ENCODE results near the gene NFIA.

NFIA gene

DNA sequence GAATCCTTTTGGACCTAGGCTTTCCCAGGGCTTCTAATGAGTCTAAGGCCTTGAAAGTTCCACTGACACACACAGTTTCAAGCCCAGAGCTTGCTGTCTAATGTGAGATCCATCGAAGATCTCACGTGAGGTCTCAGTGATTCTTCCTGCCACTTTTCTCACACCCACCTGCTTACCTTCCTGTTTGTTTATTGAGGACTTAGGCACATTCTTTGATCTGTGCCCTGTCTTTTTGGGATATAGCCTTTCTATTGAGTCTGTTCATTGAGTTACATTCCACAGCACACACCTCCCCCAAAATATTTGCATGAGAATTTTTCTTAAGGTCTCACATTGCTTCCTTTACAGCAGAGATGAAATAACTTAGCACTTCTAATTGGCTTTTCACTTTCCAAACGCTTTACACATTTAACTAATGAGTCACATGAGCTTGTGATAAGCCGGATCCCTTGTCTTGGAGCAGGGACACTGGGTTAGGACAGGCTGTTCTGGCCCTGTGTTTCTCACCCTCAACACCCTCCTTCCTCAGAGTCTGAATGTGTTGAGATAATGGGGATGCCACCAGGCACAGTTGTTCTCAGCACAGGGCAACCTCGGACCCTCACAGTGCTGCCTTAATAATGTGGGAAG lies 354.2 kb downstream of the NFIA start:
- H3K27ac ChIP-seq (replicated peaks; ENCODE audit: low read length) = no peak overlapping the region
- no peak overlapping the region for H2BK12ac ChIP-seq (ENCODE audit: low read length)
- no peaks in the 10 kb centered on the region for H3K27me3 ChIP-seq (ENCODE audit: control insufficient read depth in 3 of 3, insufficient read depth in 3 of 3, low read depth in 1 of 3, low read length in 3 of 3)
- H3K23ac ChIP-seq (ENCODE audit: low read depth, low read length, poor library complexity) = no peak overlapping the region
- WGBS, 2 donors (ENCODE audit: extremely low coverage in 2 of 2, insufficient read length in 2 of 2, insufficient replicate concordance in 1 of 2) = no CpG with 5 or more reads among the region's 5 CpGs
- H2AFZ ChIP-seq (ENCODE audit: low read length) = no peak overlapping the region
- no peak overlapping the region for H2AK5ac ChIP-seq (ENCODE audit: low read depth, low read length)
- H3K9ac ChIP-seq (ENCODE audit: low read depth, low read length, poor library complexity) = no peak overlapping the region
- H4K8ac ChIP-seq (ENCODE audit: low read depth, low read length) = no peak overlapping the region
- H3K4me3 ChIP-seq (ENCODE audit: low read length in 2 of 2) = no peak overlapping the region
- H3K14ac ChIP-seq (ENCODE audit: low read length) = no peak overlapping the region
- H3K36me3 ChIP-seq (replicated peaks in 1 of 2; ENCODE audit: control insufficient read depth in 2 of 2, insufficient read depth in 2 of 2, low read length in 2 of 2) = no peaks in the 10 kb centered on the region
- no peak overlapping the region for H3K4ac ChIP-seq (ENCODE audit: low read length)
- H3K4me1 ChIP-seq (ENCODE audit: control insufficient read depth in 2 of 2, insufficient read depth in 1 of 2, low read depth in 1 of 2, low read length in 2 of 2) = peaks cover 0 to 2% of the 10 kb centered on the region in 2 donors
- H4K91ac ChIP-seq (ENCODE audit: low read depth, low read length, poor library complexity) = no peak overlapping the region
- no peak overlapping the region for H2BK5ac ChIP-seq (ENCODE audit: low read length)
- no peak overlapping the region for H3K18ac ChIP-seq (ENCODE audit: low read length)
- H3K4me2 ChIP-seq (ENCODE audit: insufficient read depth, low read length, poor library complexity, severe bottlenecking) = no peak overlapping the region
- no peak overlapping the region for H2BK120ac ChIP-seq (ENCODE audit: low read depth, low read length)
- H3K9me3 ChIP-seq (replicated peaks in 1 of 2; ENCODE audit: control insufficient read depth in 2 of 2, insufficient read depth in 1 of 2, low read depth in 1 of 2, low read length in 2 of 2) = no peaks in the 10 kb centered on the region
- no peak for DNase-seq (ENCODE audit: low spot score)
- H2BK15ac ChIP-seq (ENCODE audit: low read length) = no peak overlapping the region
- H3K79me1 ChIP-seq (ENCODE audit: low read depth, low read length) = no peaks in the 10 kb centered on the region

GRCh38 chr1:61439234-61439633 lies 356.9 kb downstream of the NFIA start:
- H3K9ac ChIP-seq (ENCODE audit: low read depth, low read length, poor library complexity) = no peak overlapping the region
- H2AFZ ChIP-seq (ENCODE audit: low read length) = no peak overlapping the region
- H3K4me3 ChIP-seq (ENCODE audit: low read length in 2 of 2) = no peak overlapping the region
- no peak overlapping the region for H2BK12ac ChIP-seq (ENCODE audit: low read length)
- H4K91ac ChIP-seq (ENCODE audit: low read depth, low read length, poor library complexity) = no peak overlapping the region
- no peaks in the 10 kb centered on the region for H3K79me1 ChIP-seq (ENCODE audit: low read depth, low read length)
- H2BK120ac ChIP-seq (ENCODE audit: low read depth, low read length) = no peak overlapping the region
- no peak overlapping the region for H2AK5ac ChIP-seq (ENCODE audit: low read depth, low read length)
- peaks cover 3 to 6% of the 10 kb centered on the region in 2 donors for H3K4me1 ChIP-seq (ENCODE audit: control insufficient read depth in 2 of 2, insufficient read depth in 1 of 2, low read depth in 1 of 2, low read length in 2 of 2)
- H3K18ac ChIP-seq (ENCODE audit: low read length) = no peak overlapping the region
- H2BK5ac ChIP-seq (ENCODE audit: low read length) = no peak overlapping the region
- no CpG with 5 or more reads among the region's 8 CpGs for WGBS, 2 donors (ENCODE audit: extremely low coverage in 2 of 2, insufficient read length in 2 of 2, insufficient replicate concordance in 1 of 2)
- no peak overlapping the region for H3K14ac ChIP-seq (ENCODE audit: low read length)
- H3K36me3 ChIP-seq (replicated peaks in 1 of 2; ENCODE audit: control insufficient read depth in 2 of 2, insufficient read depth in 2 of 2, low read length in 2 of 2) = no peaks in the 10 kb centered on the region
- no peak overlapping the region for H3K23ac ChIP-seq (ENCODE audit: low read depth, low read length, poor library complexity)
- H3K27ac ChIP-seq (replicated peaks; ENCODE audit: low read length) = no peak overlapping the region
- H3K4me2 ChIP-seq (ENCODE audit: insufficient read depth, low read length, poor library complexity, severe bottlenecking) = no peak overlapping the region
- no peaks in the 10 kb centered on the region for H3K27me3 ChIP-seq (ENCODE audit: control insufficient read depth in 3 of 3, insufficient read depth in 3 of 3, low read depth in 1 of 3, low read length in 3 of 3)
- H4K8ac ChIP-seq (ENCODE audit: low read depth, low read length) = no peak overlapping the region
- no peak overlapping the region for H2BK15ac ChIP-seq (ENCODE audit: low read length)
- DNase-seq (ENCODE audit: low spot score) = no peak
- no peak overlapping the region for H3K4ac ChIP-seq (ENCODE audit: low read length)
- H3K9me3 ChIP-seq (replicated peaks in 1 of 2; ENCODE audit: control insufficient read depth in 2 of 2, insufficient read depth in 1 of 2, low read depth in 1 of 2, low read length in 2 of 2) = no peaks in the 10 kb centered on the region

- H3K9me3 ChIP-seq (replicated peaks in 1 of 2; ENCODE audit: control insufficient read depth in 2 of 2, insufficient read depth in 1 of 2, low read depth in 1 of 2, low read length in 2 of 2) = no peaks in the 10 kb centered on the region
- no peak overlapping the region for H3K27ac ChIP-seq (replicated peaks; ENCODE audit: low read length)
- H3K18ac ChIP-seq (ENCODE audit: low read length) = no peak overlapping the region
- H3K4me2 ChIP-seq (ENCODE audit: insufficient read depth, low read length, poor library complexity, severe bottlenecking) = no peak overlapping the region
- no peak overlapping the region for H2BK15ac ChIP-seq (ENCODE audit: low read length)
- no peak overlapping the region for H3K4ac ChIP-seq (ENCODE audit: low read length)
- no peak overlapping the region for H3K9ac ChIP-seq (ENCODE audit: low read depth, low read length, poor library complexity)
- H3K4me1 ChIP-seq (ENCODE audit: control insufficient read depth in 2 of 2, insufficient read depth in 1 of 2, low read depth in 1 of 2, low read length in 2 of 2) = peaks cover 3 to 6% of the 10 kb centered on the region in 2 donors
- no CpG with 5 or more reads among the region's 11 CpGs for WGBS, 2 donors (ENCODE audit: extremely low coverage in 2 of 2, insufficient read length in 2 of 2, insufficient replicate concordance in 1 of 2)
- H3K14ac ChIP-seq (ENCODE audit: low read length) = no peak overlapping the region
- no peak overlapping the region for H2BK120ac ChIP-seq (ENCODE audit: low read depth, low read length)
- no peak for DNase-seq (ENCODE audit: low spot score)
- no peak overlapping the region for H4K8ac ChIP-seq (ENCODE audit: low read depth, low read length)
- no peak overlapping the region for H2BK12ac ChIP-seq (ENCODE audit: low read length)
- H3K27me3 ChIP-seq (ENCODE audit: control insufficient read depth in 3 of 3, insufficient read depth in 3 of 3, low read depth in 1 of 3, low read length in 3 of 3) = peaks cover 0 to 8% (median 0%) of the 10 kb centered on the region in 3 experiments
- no peak overlapping the region for H2AFZ ChIP-seq (ENCODE audit: low read length)
- H4K91ac ChIP-seq (ENCODE audit: low read depth, low read length, poor library complexity) = no peak overlapping the region
- H3K23ac ChIP-seq (ENCODE audit: low read depth, low read length, poor library complexity) = no peak overlapping the region
- no peak overlapping the region for H2AK5ac ChIP-seq (ENCODE audit: low read depth, low read length)
- H3K4me3 ChIP-seq (ENCODE audit: low read length in 2 of 2) = no peak overlapping the region
- H2BK5ac ChIP-seq (ENCODE audit: low read length) = no peak overlapping the region
- no peaks in the 10 kb centered on the region for H3K79me1 ChIP-seq (ENCODE audit: low read depth, low read length)
- no peaks in the 10 kb centered on the region for H3K36me3 ChIP-seq (replicated peaks in 1 of 2; ENCODE audit: control insufficient read depth in 2 of 2, insufficient read depth in 2 of 2, low read length in 2 of 2)
Observed at GRCh38 chr1:61441723-61442262, 359.4 kb downstream of the NFIA start.

DNA sequence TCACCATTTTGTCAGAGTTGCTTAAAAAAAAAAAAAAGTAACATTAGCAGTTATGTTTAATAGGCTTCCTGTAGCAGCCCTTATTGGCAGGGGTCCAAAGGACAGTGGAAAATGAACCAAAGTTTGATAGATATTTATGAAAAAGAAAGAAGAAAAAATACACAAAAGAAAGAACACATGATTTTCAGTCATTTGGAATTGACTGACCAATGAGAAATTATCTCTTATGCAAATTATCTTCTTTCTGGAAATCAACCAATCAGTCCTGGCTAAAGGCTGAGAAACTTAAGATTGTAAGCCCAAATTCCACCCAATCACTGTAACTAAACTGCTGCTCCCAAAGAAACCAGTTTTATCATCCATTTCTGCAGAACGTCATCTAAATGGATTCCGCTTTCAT lies 360.2 kb downstream of the NFIA start:
- H3K27ac ChIP-seq (replicated peaks; ENCODE audit: low read length) = no peak overlapping the region
- H3K4me3 ChIP-seq (ENCODE audit: low read length in 2 of 2) = no peak overlapping the region
- no peaks in the 10 kb centered on the region for H3K36me3 ChIP-seq (replicated peaks in 1 of 2; ENCODE audit: control insufficient read depth in 2 of 2, insufficient read depth in 2 of 2, low read length in 2 of 2)
- no peak overlapping the region for H2BK12ac ChIP-seq (ENCODE audit: low read length)
- no peak overlapping the region for H4K91ac ChIP-seq (ENCODE audit: low read depth, low read length, poor library complexity)
- no peak overlapping the region for H3K14ac ChIP-seq (ENCODE audit: low read length)
- no peak overlapping the region for H3K4ac ChIP-seq (ENCODE audit: low read length)
- H3K4me2 ChIP-seq (ENCODE audit: insufficient read depth, low read length, poor library complexity, severe bottlenecking) = no peak overlapping the region
- no peak for DNase-seq (ENCODE audit: low spot score)
- H3K18ac ChIP-seq (ENCODE audit: low read length) = no peak overlapping the region
- H3K27me3 ChIP-seq (ENCODE audit: control insufficient read depth in 3 of 3, insufficient read depth in 3 of 3, low read depth in 1 of 3, low read length in 3 of 3) = peaks cover 0 to 8% (median 0%) of the 10 kb centered on the region in 3 experiments
- H3K4me1 ChIP-seq (ENCODE audit: control insufficient read depth in 2 of 2, insufficient read depth in 1 of 2, low read depth in 1 of 2, low read length in 2 of 2) = peaks cover 3 to 4% of the 10 kb centered on the region in 2 donors
- no CpG with 5 or more reads among the region's 2 CpGs for WGBS, 2 donors (ENCODE audit: extremely low coverage in 2 of 2, insufficient read length in 2 of 2, insufficient replicate concordance in 1 of 2)
- H4K8ac ChIP-seq (ENCODE audit: low read depth, low read length) = no peak overlapping the region
- H2BK15ac ChIP-seq (ENCODE audit: low read length) = no peak overlapping the region
- H3K79me1 ChIP-seq (ENCODE audit: low read depth, low read length) = no peaks in the 10 kb centered on the region
- H2BK120ac ChIP-seq (ENCODE audit: low read depth, low read length) = no peak overlapping the region
- no peak overlapping the region for H3K9ac ChIP-seq (ENCODE audit: low read depth, low read length, poor library complexity)
- H2AK5ac ChIP-seq (ENCODE audit: low read depth, low read length) = no peak overlapping the region
- no peaks in the 10 kb centered on the region for H3K9me3 ChIP-seq (replicated peaks in 1 of 2; ENCODE audit: control insufficient read depth in 2 of 2, insufficient read depth in 1 of 2, low read depth in 1 of 2, low read length in 2 of 2)
- no peak overlapping the region for H2BK5ac ChIP-seq (ENCODE audit: low read length)
- H3K23ac ChIP-seq (ENCODE audit: low read depth, low read length, poor library complexity) = no peak overlapping the region
- no peak overlapping the region for H2AFZ ChIP-seq (ENCODE audit: low read length)
